ENCODE results near the gene NEURL1.

DNA sequence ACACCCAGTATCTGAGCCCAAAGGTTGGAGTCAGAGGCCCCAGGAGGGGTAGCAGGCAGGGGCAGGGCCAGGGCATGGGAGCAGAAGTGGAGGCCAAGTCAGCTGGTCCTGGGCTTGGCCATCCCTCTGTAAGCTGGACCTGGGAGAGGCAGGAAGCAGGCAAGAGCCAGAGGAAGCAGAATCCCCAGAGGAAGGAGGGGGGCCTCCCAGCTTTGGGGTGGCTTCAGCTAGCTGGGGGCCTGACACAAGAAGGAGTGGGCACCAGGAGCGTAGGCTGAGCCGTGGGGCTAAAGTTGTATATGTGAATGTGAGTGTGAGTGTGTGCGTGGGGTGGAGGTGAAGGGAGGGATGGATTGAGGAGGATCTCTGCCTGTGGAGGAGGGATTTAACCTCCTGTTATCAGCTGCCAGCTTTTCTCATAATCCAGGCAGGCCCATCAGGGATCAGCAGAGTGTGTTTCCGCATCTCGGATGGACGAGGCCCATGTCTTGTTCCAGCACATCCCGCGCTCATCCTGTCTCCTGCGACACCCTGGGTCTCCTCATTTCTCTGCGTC is 54.0 kb downstream of the NEURL1 start:
- TF ChIP-seq, protein P1, sequence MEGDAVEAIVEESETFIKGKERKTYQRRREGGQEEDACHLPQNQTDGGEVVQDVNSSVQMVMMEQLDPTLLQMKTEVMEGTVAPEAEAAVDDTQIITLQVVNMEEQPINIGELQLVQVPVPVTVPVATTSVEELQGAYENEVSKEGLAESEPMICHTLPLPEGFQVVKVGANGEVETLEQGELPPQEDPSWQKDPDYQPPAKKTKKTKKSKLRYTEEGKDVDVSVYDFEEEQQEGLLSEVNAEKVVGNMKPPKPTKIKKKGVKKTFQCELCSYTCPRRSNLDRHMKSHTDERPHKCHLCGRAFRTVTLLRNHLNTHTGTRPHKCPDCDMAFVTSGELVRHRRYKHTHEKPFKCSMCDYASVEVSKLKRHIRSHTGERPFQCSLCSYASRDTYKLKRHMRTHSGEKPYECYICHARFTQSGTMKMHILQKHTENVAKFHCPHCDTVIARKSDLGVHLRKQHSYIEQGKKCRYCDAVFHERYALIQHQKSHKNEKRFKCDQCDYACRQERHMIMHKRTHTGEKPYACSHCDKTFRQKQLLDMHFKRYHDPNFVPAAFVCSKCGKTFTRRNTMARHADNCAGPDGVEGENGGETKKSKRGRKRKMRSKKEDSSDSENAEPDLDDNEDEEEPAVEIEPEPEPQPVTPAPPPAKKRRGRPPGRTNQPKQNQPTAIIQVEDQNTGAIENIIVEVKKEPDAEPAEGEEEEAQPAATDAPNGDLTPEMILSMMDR (IDR thresholded peaks at IDR 0.05): no peak
- TF ChIP-seq EP300 (IDR thresholded peaks at IDR 0.05) (no peak), POLR2A (IDR thresholded peaks at IDR 0.05) (no peak)

Measured in ovary (tissue), 3 donors.